Upper lobe of right lung (tissue), 1 donor: ENCODE data around the gene ERC2. TPM values are rescaled to one million over a fixed set of nuclear protein-coding genes. Genes with fewer than 3 reads are reported as not detected.

Source experiments
- ATAC-seq: fragments of 200-7000 bp; cut with Tn5 transposase; one replicate; pipeline ENCODE4 v1.9.1; 2020; ENCODE audit warnings: mild to moderate bottlenecking, moderate library complexity
- DNase-seq: peaks from one replicate; pipeline ENCODE4 v3.0.0-alpha.2; 2020
- H3K27ac ChIP-seq: fragments of 200-600 bp; one replicate; pipeline ENCODE4 v1.8.0; 2022
- H3K27me3 ChIP-seq: fragments of 200-600 bp; one replicate; pipeline ENCODE4 v1.8.0; 2022; ENCODE audit warnings: mild to moderate bottlenecking
- H3K36me3 ChIP-seq: fragments of 200-600 bp; one replicate; pipeline ENCODE4 v1.8.0; 2022
- H3K4me1 ChIP-seq: fragments of 200-600 bp; one replicate; pipeline ENCODE4 v1.8.0; 2022
- H3K4me3 ChIP-seq: fragments of 200-600 bp; one replicate; pipeline ENCODE4 v1.8.0; 2022; ENCODE audit warnings: mild to moderate bottlenecking
- H3K9me3 ChIP-seq: fragments of 200-600 bp; one replicate; pipeline ENCODE4 v1.8.0; 2022
- intact Hi-C: fragments of 100-400 bp; cut with DNase I; formaldehyde crosslinking; loops from one replicate; pipeline ENCODE4 v1.11.0; 2022
- total RNA-seq: library from RNA; stranded (reverse); fragmentation: NEBNext Ultra II Directional; extraction: Animal tissue kit (Norgen Biotek cat#: 25700); gene quantifications from one replicate; pipeline ENCODE4 v1.2.1, GENCODE V29; 2021
- TF ChIP-seq, protein P1 (sequence below): fragments of 200-600 bp; IDR thresholded peaks from one replicate; pipeline ENCODE4 v1.8.0; 2022; ENCODE audit warnings: antibody characterized with exemption
- donor health status: DM: no; HTN: yes; CAD: no; lungs with severe emphysema.

ERC2 gene
- total RNA-seq, 1 donor from 2014 or later = 1.4 TPM

DNA sequence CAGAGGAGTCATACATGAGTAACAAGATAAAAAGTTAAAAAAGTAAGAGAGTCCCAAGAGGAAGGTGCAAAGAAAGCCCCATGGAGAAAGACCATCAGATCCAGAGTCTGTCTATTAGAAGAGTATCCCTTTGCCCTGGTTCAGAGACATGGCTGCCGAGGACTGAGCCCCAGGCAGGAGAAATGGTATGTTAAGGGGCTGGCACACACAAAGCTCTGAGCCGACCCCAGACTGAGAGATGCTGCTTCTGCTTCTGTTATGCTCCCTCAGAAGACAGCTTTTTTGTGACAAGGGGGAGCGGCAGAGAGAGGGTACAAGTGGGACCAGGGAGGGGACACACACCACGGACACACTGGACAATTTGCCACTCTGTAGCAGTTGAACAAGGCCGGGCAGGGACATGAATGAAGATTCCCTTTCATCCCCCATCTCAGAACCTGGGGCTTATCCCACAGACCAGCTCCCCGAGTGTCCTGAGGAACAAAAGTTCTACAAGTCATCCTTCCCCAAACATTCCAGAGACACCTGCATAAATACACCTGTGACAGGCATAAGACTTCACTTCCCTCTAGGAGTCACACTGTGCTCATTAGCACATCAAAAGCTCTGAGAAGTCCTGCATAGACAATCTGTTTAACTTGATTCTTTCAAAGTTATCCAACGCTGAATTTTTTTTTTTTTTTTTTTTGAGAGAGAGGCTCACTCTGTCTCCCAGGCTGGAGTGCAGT is 819.5 kb downstream of the ERC2 start:
- ATAC-seq (no peak), DNase-seq (no peak)
- no peaks in the 10 kb centered on the region for H3K9me3 ChIP-seq
- TF ChIP-seq, protein P1, sequence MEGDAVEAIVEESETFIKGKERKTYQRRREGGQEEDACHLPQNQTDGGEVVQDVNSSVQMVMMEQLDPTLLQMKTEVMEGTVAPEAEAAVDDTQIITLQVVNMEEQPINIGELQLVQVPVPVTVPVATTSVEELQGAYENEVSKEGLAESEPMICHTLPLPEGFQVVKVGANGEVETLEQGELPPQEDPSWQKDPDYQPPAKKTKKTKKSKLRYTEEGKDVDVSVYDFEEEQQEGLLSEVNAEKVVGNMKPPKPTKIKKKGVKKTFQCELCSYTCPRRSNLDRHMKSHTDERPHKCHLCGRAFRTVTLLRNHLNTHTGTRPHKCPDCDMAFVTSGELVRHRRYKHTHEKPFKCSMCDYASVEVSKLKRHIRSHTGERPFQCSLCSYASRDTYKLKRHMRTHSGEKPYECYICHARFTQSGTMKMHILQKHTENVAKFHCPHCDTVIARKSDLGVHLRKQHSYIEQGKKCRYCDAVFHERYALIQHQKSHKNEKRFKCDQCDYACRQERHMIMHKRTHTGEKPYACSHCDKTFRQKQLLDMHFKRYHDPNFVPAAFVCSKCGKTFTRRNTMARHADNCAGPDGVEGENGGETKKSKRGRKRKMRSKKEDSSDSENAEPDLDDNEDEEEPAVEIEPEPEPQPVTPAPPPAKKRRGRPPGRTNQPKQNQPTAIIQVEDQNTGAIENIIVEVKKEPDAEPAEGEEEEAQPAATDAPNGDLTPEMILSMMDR = no peak
- no peak overlapping the region for H3K4me3 ChIP-seq
- H3K27ac ChIP-seq = no peak overlapping the region
- no peaks in the 10 kb centered on the region for H3K27me3 ChIP-seq
- H3K4me1 ChIP-seq = no peaks in the 10 kb centered on the region
- no peaks in the 10 kb centered on the region for H3K36me3 ChIP-seq
- intact Hi-C loops = no loop called here

DNA sequence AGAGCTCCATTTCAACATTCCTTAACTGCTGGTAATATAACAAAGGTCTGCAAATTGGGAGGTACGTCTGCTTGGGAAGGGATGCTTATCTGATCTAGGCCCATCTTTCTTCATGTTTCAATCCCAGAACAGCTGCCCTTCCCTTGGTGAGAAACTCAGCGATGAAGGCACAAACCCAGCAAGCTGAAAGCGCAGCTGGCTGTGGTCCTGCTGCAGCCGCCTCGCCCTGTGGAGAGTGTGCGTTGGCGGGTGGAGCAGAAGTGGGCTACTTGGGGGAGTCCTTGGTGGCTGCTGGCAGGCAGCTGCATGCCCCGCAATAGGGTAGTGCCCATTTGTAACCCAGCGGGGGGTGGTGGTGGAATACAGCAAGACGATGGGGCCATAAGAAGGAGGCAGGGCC is 820.6 kb downstream of the ERC2 start:
- no peak for DNase-seq
- Histone ChIP-seq H3K27me3 (no peaks in the 10 kb centered on the region), H3K9me3 (no peaks in the 10 kb centered on the region), H3K27ac (no peak overlapping the region), H3K4me3 (no peak overlapping the region), H3K36me3 (no peaks in the 10 kb centered on the region), H3K4me1 (no peaks in the 10 kb centered on the region)
- no peak for ATAC-seq
- TF ChIP-seq, protein P1 = no peak
- intact Hi-C loops = no loop called here

DNA sequence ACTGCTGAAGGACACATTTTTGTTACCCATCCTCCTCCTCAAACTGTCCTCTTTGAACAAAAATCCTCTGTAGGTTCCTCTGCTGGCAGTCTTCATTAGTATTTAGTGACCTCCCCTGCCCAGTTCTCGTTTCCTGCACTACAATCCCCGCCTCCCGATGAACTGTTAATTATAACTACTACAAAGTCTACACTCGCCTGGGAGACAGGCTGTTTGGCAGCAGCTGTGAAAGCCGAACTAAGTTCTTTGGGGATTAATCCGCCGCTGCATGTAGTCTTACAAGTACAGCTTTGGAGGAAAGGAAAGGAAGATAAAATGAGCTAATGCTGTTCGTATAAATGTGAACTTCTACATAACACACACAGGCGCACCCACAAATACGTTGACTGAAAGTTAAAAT is 821.2 kb downstream of the ERC2 start:
- TF ChIP-seq, protein P1 = no peak
- DNase-seq = no peak
- intact Hi-C loops = no loop called here
- Histone ChIP-seq H3K36me3 (no peaks in the 10 kb centered on the region), H3K27me3 (no peaks in the 10 kb centered on the region), H3K27ac (no peak overlapping the region), H3K4me1 (no peaks in the 10 kb centered on the region), H3K4me3 (no peak overlapping the region), H3K9me3 (no peaks in the 10 kb centered on the region)
- no peak for ATAC-seq

DNA sequence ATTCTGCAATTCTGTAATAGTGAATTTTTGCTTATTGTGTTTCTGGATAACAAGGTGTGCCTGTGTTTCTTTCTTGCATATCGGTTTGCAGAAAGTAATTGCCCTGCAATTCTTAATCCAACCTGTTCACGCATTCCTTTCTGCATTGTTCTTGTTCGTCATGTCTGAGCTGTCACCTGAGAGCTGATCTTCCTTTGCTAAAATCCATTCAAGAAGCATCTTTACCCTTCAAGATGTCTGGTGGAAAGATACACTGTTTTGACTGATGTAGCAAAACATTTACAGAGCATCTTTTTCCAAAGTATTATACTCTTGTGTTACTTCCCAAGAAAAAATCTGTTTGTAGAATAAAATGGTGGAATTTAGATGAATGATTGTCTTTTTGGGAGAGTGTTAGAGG is 822.1 kb downstream of the ERC2 start:
- no peak overlapping the region for H3K4me3 ChIP-seq
- no peak for ATAC-seq
- H3K4me1 ChIP-seq = no peaks in the 10 kb centered on the region
- TF ChIP-seq, protein P1 = no peak
- no peak overlapping the region for H3K27ac ChIP-seq
- H3K36me3 ChIP-seq = no peaks in the 10 kb centered on the region
- no peak for DNase-seq
- intact Hi-C loops = no loop called here
- no peaks in the 10 kb centered on the region for H3K27me3 ChIP-seq
- no peaks in the 10 kb centered on the region for H3K9me3 ChIP-seq

DNA sequence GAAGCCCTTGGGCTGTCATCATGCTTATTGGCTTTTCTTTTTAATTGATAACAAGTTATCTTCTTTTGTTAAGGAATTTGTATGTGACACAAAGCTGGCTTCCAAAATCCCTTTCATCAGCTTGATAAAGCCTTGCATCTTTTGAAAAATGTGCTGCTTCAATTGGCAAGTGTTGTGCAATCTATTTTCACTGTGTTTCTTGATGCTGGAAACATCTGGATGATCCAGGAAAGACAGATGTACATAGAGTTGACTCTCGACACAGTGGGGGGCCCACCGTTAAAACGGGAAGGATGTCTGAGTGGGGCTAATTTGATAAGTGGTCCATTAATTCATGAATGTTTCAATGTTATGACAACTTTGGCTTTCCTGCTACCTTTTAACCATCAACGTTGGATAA is 822.8 kb downstream of the ERC2 start:
- ATAC-seq = no peak
- Histone ChIP-seq H3K4me1 (no peaks in the 10 kb centered on the region), H3K36me3 (no peaks in the 10 kb centered on the region), H3K9me3 (no peaks in the 10 kb centered on the region), H3K27ac (no peak overlapping the region), H3K4me3 (no peak overlapping the region), H3K27me3 (no peaks in the 10 kb centered on the region)
- no peak for DNase-seq
- intact Hi-C loops = no loop called here
- TF ChIP-seq, protein P1 = no peak

DNA sequence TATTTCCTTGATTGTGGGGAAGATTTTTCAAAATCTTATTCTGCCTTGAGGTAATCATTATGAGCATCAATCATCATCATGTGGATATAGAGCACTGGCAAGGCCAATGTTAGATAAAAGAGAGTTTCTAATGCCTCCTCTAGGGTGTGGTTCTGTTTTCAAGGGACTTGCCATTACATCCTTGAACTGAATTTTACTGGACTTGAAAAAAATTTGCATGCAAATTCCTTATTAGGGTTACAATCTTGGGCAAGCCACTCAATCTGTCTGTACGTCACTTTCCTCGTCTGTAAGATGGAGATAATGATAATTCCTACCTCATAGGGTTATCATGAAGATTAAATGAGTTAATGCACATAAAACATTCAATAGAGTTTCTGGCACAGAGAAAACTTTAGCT is 825.0 kb downstream of the ERC2 start:
- H3K36me3 ChIP-seq = no peaks in the 10 kb centered on the region
- DNase-seq = no peak
- no peaks in the 10 kb centered on the region for H3K4me1 ChIP-seq
- intact Hi-C loops = no loop called here
- H3K27ac ChIP-seq = no peak overlapping the region
- H3K27me3 ChIP-seq = no peaks in the 10 kb centered on the region
- H3K4me3 ChIP-seq = no peak overlapping the region
- TF ChIP-seq, protein P1 = no peak
- no peaks in the 10 kb centered on the region for H3K9me3 ChIP-seq
- no peak for ATAC-seq
